Vagina (tissue), 2 donors: ENCODE results near the gene DNPEP. TPM values are rescaled to one million over a fixed set of nuclear protein-coding genes. Genes with fewer than 3 reads are reported as not detected.

Source experiments
- DNase-seq, 2 donors: peaks; one replicate each; pipeline ENCODE4 v3.0.0-alpha.2; 2017; ENCODE audit errors: extremely low spot score in 2 of 2
- H3K27ac ChIP-seq: fragments of 200-600 bp; sonication (generic); one replicate; pipeline ENCODE4 v1.5.1; 2019
- H3K27me3 ChIP-seq: fragments of 200-600 bp; sonication (generic); one replicate; pipeline ENCODE4 v1.5.1; 2019
- H3K36me3 ChIP-seq, 2 donors: fragments of 200-600 bp; sonication (generic); one replicate each; pipeline ENCODE4 v1.5.1; 2017 to 2019
- H3K4me1 ChIP-seq: fragments of 200-600 bp; sonication (generic); one replicate; pipeline ENCODE4 v1.5.1; 2019
- H3K4me3 ChIP-seq, 2 donors: fragments of 200-600 bp; sonication (generic); 1 replicate in 1 of 2; 2 replicates in 1 of 2; pipeline ENCODE4 v1.5.1; 2016 to 2019
- H3K9me3 ChIP-seq: fragments of 200-600 bp; sonication (generic); one replicate; pipeline ENCODE4 v1.5.1; 2019
- CTCF ChIP-seq, 3 experiments: fragments of 450-650 bp in 2 of 3; fragments of 200-600 bp in 1 of 3; sonication (generic) in 1 of 3; IDR thresholded peaks; one replicate each; pipeline ENCODE4 v1.5.1; 2017 to 2019; ENCODE audit warnings: antibody characterized with exemption in 3 of 3, mild to moderate bottlenecking in 2 of 3, moderate library complexity in 2 of 3
- POLR2A ChIP-seq, 2 donors: fragments of 450-650 bp; IDR thresholded peaks; one replicate each; pipeline ENCODE4 v1.6.1; 2017; ENCODE audit warnings: antibody characterized with exemption in 2 of 2, mild to moderate bottlenecking in 2 of 2, moderate library complexity in 2 of 2
- POLR2AphosphoS5 ChIP-seq, 2 donors: sonication (generic); formaldehyde crosslinking; IDR thresholded peaks; one replicate each; pipeline ENCODE4 v1.9.0; 2017; ENCODE audit warnings: antibody characterized with exemption in 2 of 2, mild to moderate bottlenecking in 2 of 2, low read depth in 1 of 2; ENCODE audit not compliant: insufficient read depth in 1 of 2
- intact Hi-C: fragments of 100-400 bp; cut with DNase I; formaldehyde crosslinking; loops from one replicate; pipeline ENCODE4 v1.15.1; 2023
- total RNA-seq: library from RNA; depleted of rRNA; stranded (reverse); fragments of >200 nt; gene quantifications from one replicate; pipeline ENCODE4 v1.2.3, GENCODE V29; 2016

Gene DNPEP
- total RNA-seq, 1 donor from 2014 or later, result 62.9 TPM

- H3K27me3 ChIP-seq, result no peaks in the 10 kb centered on the region
- peaks cover 0 to 31% of the 10 kb centered on the region in 2 donors for H3K36me3 ChIP-seq
- intact Hi-C loops, result loop anchor here (10.0 kb wide), 1 partner anchor 224 kb away; the partner anchor contains the start of gene NHEJ1
- no peaks in the 10 kb centered on the region for H3K9me3 ChIP-seq
- peaks cover 33% of the 10 kb centered on the region for H3K4me1 ChIP-seq
- H3K27ac ChIP-seq, result peak overlapping the region; percentile 94
- TF ChIP-seq POLR2A (IDR thresholded peaks at IDR 0.05), result no peak
- TF ChIP-seq CTCF (IDR thresholded peaks at IDR 0.05), result peak; percentile 56 to 74 (median 68)
- peak overlapping the region; percentile 43 to 94 for H3K4me3 ChIP-seq
- DNase-seq, result peak in 1 of 2 donors; percentile 97
Measured at GRCh38 chr2:219388121-219388906, 602 bp upstream of the DNPEP start.

GRCh38 chr2:219386532-219387280 is 1.0 kb downstream of the DNPEP start:
- H3K4me3 ChIP-seq, result peak overlapping the region; percentile 58 to 94
- peak overlapping the region; percentile 94 for H3K27ac ChIP-seq
- DNase-seq, result no peak
- no peaks in the 10 kb centered on the region for H3K9me3 ChIP-seq
- peaks cover 0 to 46% of the 10 kb centered on the region in 2 donors for H3K36me3 ChIP-seq
- TF ChIP-seq CTCF (IDR thresholded peaks at IDR 0.05) (no peak), POLR2AphosphoS5 (IDR thresholded peaks at IDR 0.05; ENCODE audit: insufficient read depth in 1 of 2, low read depth in 1 of 2) (no peak), POLR2A (IDR thresholded peaks at IDR 0.05) (no peak)
- intact Hi-C loops, result loop anchor here (10.0 kb wide), 1 partner anchor 222 kb away; the partner anchor contains the start of gene NHEJ1
- no peaks in the 10 kb centered on the region for H3K27me3 ChIP-seq
- H3K4me1 ChIP-seq, result peaks cover 33% of the 10 kb centered on the region

- Histone ChIP-seq H3K27ac (no peak overlapping the region), H3K4me1 (peaks cover 33% of the 10 kb centered on the region), H3K4me3 (no peak overlapping the region), H3K36me3 (peaks cover 0 to 52% of the 10 kb centered on the region in 2 donors), H3K9me3 (no peaks in the 10 kb centered on the region), H3K27me3 (no peaks in the 10 kb centered on the region)
- no peak for DNase-seq
- TF ChIP-seq POLR2AphosphoS5 (IDR thresholded peaks at IDR 0.05; ENCODE audit: insufficient read depth in 1 of 2, low read depth in 1 of 2) (no peak), POLR2A (IDR thresholded peaks at IDR 0.05) (no peak), CTCF (IDR thresholded peaks at IDR 0.05) (no peak)
- intact Hi-C loops, result loop anchor here (10.0 kb wide), 1 partner anchor 221 kb away; the partner anchor contains the start of gene NHEJ1
Measured at GRCh38 chr2:219385958-219386520, 1.7 kb downstream of the DNPEP start.

GRCh38 chr2:219384859-219385258 is 2.9 kb downstream of the DNPEP start:
- intact Hi-C loops, result loop anchor here (10.0 kb wide), 1 partner anchor 220 kb away; the partner anchor contains the start of gene NHEJ1
- Histone ChIP-seq H3K4me1 (peaks cover 33% of the 10 kb centered on the region), H3K9me3 (no peaks in the 10 kb centered on the region), H3K27me3 (no peaks in the 10 kb centered on the region), H3K4me3 (no peak overlapping the region), H3K36me3 (peaks cover 0 to 61% of the 10 kb centered on the region in 2 donors), H3K27ac (no peak overlapping the region)
- TF ChIP-seq CTCF (IDR thresholded peaks at IDR 0.05) (no peak), POLR2AphosphoS5 (IDR thresholded peaks at IDR 0.05; ENCODE audit: insufficient read depth in 1 of 2, low read depth in 1 of 2) (no peak), POLR2A (IDR thresholded peaks at IDR 0.05) (no peak)
- no peak for DNase-seq
